Keratinocyte (primary cell): ENCODE data around the gene TNFRSF14. TPM values are rescaled to one million over a fixed set of nuclear protein-coding genes. Genes with fewer than 3 reads are reported as not detected.

ENCODE experiments used
- DNase-seq: peaks from one replicate; pipeline ENCODE4 v3.0.0-alpha.2; 2011; ENCODE audit warnings: low read depth, missing footprints, low spot score
- FAIRE-seq: peaks from 2 replicates; lab custom pipeline; 2011; peaks lifted over from hg19 to GRCh38; lab: Jason Lieb, UNC
- H2AFZ ChIP-seq: 2 replicates; pipeline ENCODE4 v1.6.0; 2012; ENCODE audit warnings: low read length, control low read depth, inconsistent platforms; ENCODE audit not compliant: control insufficient read depth
- H3K27ac ChIP-seq: 2 replicates; pipeline ENCODE4 v1.5.1; 2011; ENCODE audit warnings: low read length; ENCODE audit not compliant: control insufficient read depth, insufficient read depth
- H3K27me3 ChIP-seq: 3 replicates; pipeline ENCODE4 v1.6.0; 2011; ENCODE audit warnings: low read length; ENCODE audit not compliant: control insufficient read depth, insufficient read depth; ENCODE audit errors: extremely low read depth
- H3K36me3 ChIP-seq, 2 experiments: 2 replicates in 1 of 2; 3 replicates in 1 of 2; pipeline ENCODE4 v1.5.1; 2011; ENCODE audit warnings: low read length in 2 of 2, mild to moderate bottlenecking in 1 of 2; ENCODE audit not compliant: control insufficient read depth in 2 of 2, insufficient read depth in 2 of 2; ENCODE audit errors: extremely low read depth in 1 of 2
- H3K4me1 ChIP-seq: 3 replicates; pipeline ENCODE4 v1.5.1; 2011; ENCODE audit warnings: low read length; ENCODE audit not compliant: control insufficient read depth, insufficient read depth; ENCODE audit errors: extremely low read depth
- H3K4me2 ChIP-seq: 3 replicates; pipeline ENCODE4 v1.6.0; 2011; ENCODE audit warnings: low read depth, low read length; ENCODE audit not compliant: control insufficient read depth, insufficient read depth; ENCODE audit errors: extremely low read depth
- H3K4me3 ChIP-seq, 3 experiments: fragments of 200-600 bp in 1 of 3; sonication (generic) in 1 of 3; 2 replicates in 2 of 3; 3 replicates in 1 of 3; pipeline ENCODE4 v1.5.1; 2011 to 2016; ENCODE audit warnings: low read length in 3 of 3, mild to moderate bottlenecking in 3 of 3, control low read depth in 2 of 3, inconsistent platforms in 1 of 3, low read depth in 1 of 3, mixed read lengths in 1 of 3, mixed run types in 1 of 3, moderate library complexity in 1 of 3; ENCODE audit not compliant: control insufficient read depth in 2 of 3, insufficient read depth in 2 of 3; ENCODE audit errors: extremely low read depth in 1 of 3
- H3K79me2 ChIP-seq: 2 replicates; pipeline ENCODE4 v1.6.0; 2012; ENCODE audit warnings: low read length; ENCODE audit not compliant: control insufficient read depth, insufficient read depth
- H3K9ac ChIP-seq: 3 replicates; pipeline ENCODE4 v1.6.0; 2011; ENCODE audit warnings: low read length; ENCODE audit not compliant: control insufficient read depth, insufficient read depth; ENCODE audit errors: extremely low read depth
- H3K9me1 ChIP-seq: 3 replicates; pipeline ENCODE4 v1.6.0; 2011; ENCODE audit warnings: low read length; ENCODE audit not compliant: control insufficient read depth, insufficient read depth; ENCODE audit errors: extremely low read depth
- H3K9me3 ChIP-seq: 2 replicates; pipeline ENCODE4 v1.5.1; 2012; ENCODE audit warnings: low read depth, low read length; ENCODE audit not compliant: control insufficient read depth
- H4K20me1 ChIP-seq: 3 replicates; pipeline ENCODE4 v1.6.0; 2011; ENCODE audit warnings: low read length; ENCODE audit not compliant: control insufficient read depth, insufficient read depth; ENCODE audit errors: extremely low read depth
- EZH2 ChIP-seq: IDR thresholded peaks from one replicate; pipeline ENCODE4 v1.6.1; 2012; ENCODE audit warnings: inconsistent platforms, mild to moderate bottlenecking, low read length, moderate library complexity
- dilution Hi-C: fragments of 300-500 bp; cut with MboI; formaldehyde crosslinking; loops from one replicate; pipeline ENCODE4 v1.7.0; 2020; ENCODE audit warnings: low sequenced_read_pairs; ENCODE audit not compliant: extremely low pct_ligation_motif_present
- polyA plus RNA-seq, 5 experiments: library from polyadenylated mRNA; depleted of rRNA in 3 of 5; stranded (reverse) in 3 of 5; stranded (forward) in 1 of 5; unstranded in 1 of 5; fragments of >200 nt; gene quantifications; 1 replicate in 1 of 5; 2 replicates in 3 of 5; 3 replicates in 1 of 5; pipeline versions ENCODE4 v1.2.1 to v1.2.3, GENCODE V29; 2011 to 2012; ENCODE audit warnings: missing spikeins in 2 of 5, low read depth in 1 of 5, low replicate concordance in 1 of 5
- TF ChIP-seq, protein P1 (sequence below), 3 experiments: IDR thresholded peaks in 1 of 3; conservative IDR thresholded peaks in 1 of 3; optimal IDR thresholded peaks in 1 of 3; 2 replicates in 2 of 3; 3 replicates in 1 of 3; pipeline versions ENCODE3 to v1.5.1; 2011; ENCODE audit warnings: low read length in 3 of 3, mild to moderate bottlenecking in 3 of 3, moderate library complexity in 2 of 3, control low read depth in 1 of 3, inconsistent platforms in 1 of 3; ENCODE audit not compliant: insufficient read depth in 2 of 3; ENCODE audit errors: extremely low read depth in 1 of 3

The TNFRSF14 gene
- polyA plus RNA-seq, 1 donor (not counting 4 experiments of a cell fraction or from before 2014, with no cell fraction given): 5.2 TPM

DNA sequence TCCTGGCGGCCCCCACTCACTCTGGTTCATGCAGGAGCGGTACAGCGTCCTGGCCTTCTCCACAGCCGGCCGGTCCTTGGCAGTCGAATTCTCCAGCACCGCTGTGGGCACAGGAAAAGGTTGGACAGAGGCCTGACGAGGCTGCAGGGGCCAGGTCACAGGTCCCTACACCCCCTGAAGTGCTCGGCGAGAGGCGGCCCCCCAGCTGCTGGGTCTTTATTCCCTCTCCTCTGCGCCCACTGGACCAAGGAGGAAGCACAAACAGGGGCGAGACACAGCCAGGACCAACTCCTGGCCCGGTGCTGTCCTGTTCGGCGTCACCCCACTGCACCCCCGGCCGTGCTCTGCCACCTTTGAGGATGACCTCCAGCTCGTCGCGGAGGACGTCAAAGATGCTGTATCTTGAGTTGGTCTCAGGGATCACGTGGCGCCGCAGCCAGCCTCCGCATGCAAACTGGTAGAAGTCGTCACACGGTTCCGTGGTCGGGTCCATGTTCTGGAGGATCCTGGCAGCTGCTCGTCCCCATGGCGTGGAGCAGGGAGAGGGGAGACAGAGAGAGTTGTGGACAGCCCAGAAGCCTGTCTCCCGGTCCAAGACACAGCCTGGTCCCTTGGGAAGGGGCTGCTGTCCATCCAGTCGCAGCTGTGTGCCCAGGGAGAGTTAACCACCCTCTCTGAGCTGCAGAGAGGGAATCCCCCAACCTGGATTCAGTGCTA lies 53.3 kb downstream of the TNFRSF14 start:
- H3K4me3 ChIP-seq: no peak overlapping the region
- H2AFZ ChIP-seq: no peak overlapping the region
- H3K4me1 ChIP-seq: no peaks in the 10 kb centered on the region
- H4K20me1 ChIP-seq: no peaks in the 10 kb centered on the region
- no peaks in the 10 kb centered on the region for H3K27me3 ChIP-seq
- no peaks in the 10 kb centered on the region for H3K9me3 ChIP-seq
- TF ChIP-seq EZH2: no peak
- TF ChIP-seq, protein P1, sequence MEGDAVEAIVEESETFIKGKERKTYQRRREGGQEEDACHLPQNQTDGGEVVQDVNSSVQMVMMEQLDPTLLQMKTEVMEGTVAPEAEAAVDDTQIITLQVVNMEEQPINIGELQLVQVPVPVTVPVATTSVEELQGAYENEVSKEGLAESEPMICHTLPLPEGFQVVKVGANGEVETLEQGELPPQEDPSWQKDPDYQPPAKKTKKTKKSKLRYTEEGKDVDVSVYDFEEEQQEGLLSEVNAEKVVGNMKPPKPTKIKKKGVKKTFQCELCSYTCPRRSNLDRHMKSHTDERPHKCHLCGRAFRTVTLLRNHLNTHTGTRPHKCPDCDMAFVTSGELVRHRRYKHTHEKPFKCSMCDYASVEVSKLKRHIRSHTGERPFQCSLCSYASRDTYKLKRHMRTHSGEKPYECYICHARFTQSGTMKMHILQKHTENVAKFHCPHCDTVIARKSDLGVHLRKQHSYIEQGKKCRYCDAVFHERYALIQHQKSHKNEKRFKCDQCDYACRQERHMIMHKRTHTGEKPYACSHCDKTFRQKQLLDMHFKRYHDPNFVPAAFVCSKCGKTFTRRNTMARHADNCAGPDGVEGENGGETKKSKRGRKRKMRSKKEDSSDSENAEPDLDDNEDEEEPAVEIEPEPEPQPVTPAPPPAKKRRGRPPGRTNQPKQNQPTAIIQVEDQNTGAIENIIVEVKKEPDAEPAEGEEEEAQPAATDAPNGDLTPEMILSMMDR (optimal IDR thresholded peaks at IDR 0.05 in 1 of 3, IDR thresholded peaks at IDR 0.05 in 1 of 3, conservative IDR thresholded peaks at IDR 0.05 in 1 of 3; ENCODE audit: extremely low read depth in 1 of 3, insufficient read depth in 2 of 3, low read length in 3 of 3): no peak
- H3K9me1 ChIP-seq: no peaks in the 10 kb centered on the region
- FAIRE-seq (no peak), DNase-seq (no peak)
- H3K27ac ChIP-seq: no peak overlapping the region
- dilution Hi-C loops: no loop called here
- H3K4me2 ChIP-seq: no peak overlapping the region
- no peaks in the 10 kb centered on the region for H3K79me2 ChIP-seq
- H3K9ac ChIP-seq: no peak overlapping the region
- no peaks in the 10 kb centered on the region for H3K36me3 ChIP-seq

DNA sequence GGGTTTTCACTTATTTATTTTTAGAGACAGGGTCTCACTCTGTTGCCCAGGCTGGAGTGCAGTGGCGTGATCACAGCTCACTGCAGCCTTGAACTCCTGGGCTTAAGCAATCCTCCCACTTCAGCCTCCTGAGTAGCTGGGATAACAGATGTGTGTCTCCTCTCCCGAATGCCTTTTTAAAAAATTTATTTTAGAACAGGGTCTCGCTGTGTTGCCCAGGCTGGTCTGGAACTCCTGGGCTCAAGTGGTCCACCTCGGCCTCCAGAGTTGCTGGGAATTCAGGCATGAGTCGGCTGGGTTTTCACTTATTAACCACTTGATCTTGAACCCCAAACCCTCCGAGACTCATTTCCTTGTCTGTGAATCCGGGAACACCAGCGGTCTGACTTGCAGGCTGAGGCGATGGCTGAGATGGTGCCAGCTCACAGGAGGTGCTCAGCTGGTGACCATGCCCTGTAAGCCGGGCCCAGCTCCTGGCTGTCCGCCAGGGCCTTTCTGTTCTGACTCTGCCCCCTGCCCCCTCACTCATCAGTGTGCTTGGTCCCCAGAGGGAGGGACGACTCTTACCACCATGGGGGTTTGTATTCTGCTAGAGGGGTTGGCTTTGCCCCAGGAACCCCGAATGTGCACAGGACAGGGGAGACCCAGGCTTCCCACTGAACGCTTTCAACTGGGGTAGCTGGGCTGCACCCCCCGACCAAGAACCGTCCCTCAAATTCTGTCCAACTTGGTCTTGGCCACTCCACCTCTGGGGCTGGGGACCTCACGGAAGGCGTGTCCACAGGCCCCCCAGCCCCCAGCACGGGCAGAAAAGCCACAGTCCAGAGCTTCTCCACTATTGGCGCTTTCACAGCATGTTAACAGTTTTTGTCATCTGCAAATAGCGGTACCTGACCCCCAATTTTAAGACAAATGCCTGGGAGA lies 54.1 kb downstream of the TNFRSF14 start:
- Histone ChIP-seq H3K27ac (no peak overlapping the region), H3K79me2 (no peaks in the 10 kb centered on the region), H3K9me3 (no peaks in the 10 kb centered on the region), H3K36me3 (no peaks in the 10 kb centered on the region), H2AFZ (no peak overlapping the region), H3K4me3 (no peak overlapping the region), H3K4me1 (no peaks in the 10 kb centered on the region), H3K9me1 (no peaks in the 10 kb centered on the region), H3K4me2 (no peak overlapping the region), H3K9ac (no peak overlapping the region), H4K20me1 (no peaks in the 10 kb centered on the region), H3K27me3 (no peaks in the 10 kb centered on the region)
- no peak for TF ChIP-seq EZH2
- TF ChIP-seq, protein P1 (optimal IDR thresholded peaks at IDR 0.05 in 1 of 3, IDR thresholded peaks at IDR 0.05 in 1 of 3, conservative IDR thresholded peaks at IDR 0.05 in 1 of 3; ENCODE audit: extremely low read depth in 1 of 3, insufficient read depth in 2 of 3, low read length in 3 of 3): no peak
- dilution Hi-C loops: no loop called here
- DNase-seq (no peak), FAIRE-seq (no peak)
